NCI-H774 (cell line): ENCODE measurements around the gene MRPS31.
"Not testable (repeated sequence)": the region's sequence is repeated elsewhere in the genome, so short reads cannot be mapped to it uniquely, and the experiment has no call there.

Experiments used
- DNase-seq: peaks from one replicate; lab custom pipeline; 2025; lab: John Stamatoyannopoulos, UW

Gene MRPS31

GRCh38 chr13:40762849-40763248, 8.1 kb downstream of the MRPS31 start:
- DNase-seq = no peak

- no peak for DNase-seq
Observed at GRCh38 chr13:40758811-40759210, 12.2 kb downstream of the MRPS31 start.

GRCh38 chr13:40756042-40756441, 14.9 kb downstream of the MRPS31 start:
- DNase-seq = no peak

- no peak for DNase-seq
Observed at GRCh38 chr13:40755082-40755700, 15.8 kb downstream of the MRPS31 start.

- DNase-seq = no peak
Observed at GRCh38 chr13:40749327-40749726, 21.7 kb downstream of the MRPS31 start.

GRCh38 chr13:40735232-40735548, 35.8 kb downstream of the MRPS31 start:
- not testable (repeated sequence) for DNase-seq

- not testable (repeated sequence) for DNase-seq
Observed at GRCh38 chr13:40734536-40735231, 36.3 kb downstream of the MRPS31 start.

- no peak for DNase-seq
Observed at GRCh38 chr13:40732658-40733057, 38.3 kb downstream of the MRPS31 start.

- DNase-seq = no peak
Observed at GRCh38 chr13:40728595-40728994, 42.4 kb downstream of the MRPS31 start.

- DNase-seq = not testable (repeated sequence)
Observed at GRCh38 chr13:40714433-40714832, 56.6 kb downstream of the MRPS31 start.

GRCh38 chr13:40706439-40706838, 64.6 kb downstream of the MRPS31 start:
- no peak for DNase-seq

GRCh38 chr13:40697711-40698110, 73.3 kb downstream of the MRPS31 start:
- no peak for DNase-seq

GRCh38 chr13:40694426-40694825, 76.6 kb downstream of the MRPS31 start:
- DNase-seq = no peak

- DNase-seq = no peak
Observed at GRCh38 chr13:40692946-40693345, 78.0 kb downstream of the MRPS31 start.

- DNase-seq = no peak
Observed at GRCh38 chr13:40688781-40689180, 82.2 kb downstream of the MRPS31 start.

- DNase-seq = no peak
Observed at GRCh38 chr13:40682449-40683240, 88.3 kb downstream of the MRPS31 start.

- DNase-seq = no peak
Observed at GRCh38 chr13:40681341-40682146, 89.4 kb downstream of the MRPS31 start.

- DNase-seq = no peak
Observed at GRCh38 chr13:40680659-40681323, 90.2 kb downstream of the MRPS31 start.

- DNase-seq = no peak
Observed at GRCh38 chr13:40679480-40679985, 91.5 kb downstream of the MRPS31 start.
